Common myeloid progenitor, CD34-positive (primary cell): ENCODE measurements around the gene ASCC1.

Experiments used
- CTCF ChIA-PET: fragments of 350-600 bp; sonication (Branson Sonifier 250); formaldehyde crosslinking; loops from one replicate; lab custom pipeline; 2021; ENCODE audit warnings: antibody characterized with exemption; lab: Charles Lee
- POLR2A ChIA-PET: fragments of 350-600 bp; sonication (Branson Sonifier 250); formaldehyde crosslinking; loops from one replicate; lab custom pipeline; 2021; ENCODE audit warnings: antibody characterized with exemption; lab: Charles Lee
- DNase-seq, 3 donors: peaks; one replicate each; pipeline versions ENCODE4 v3.0.0 to v3.0.0-alpha.2; 2013
- H3K27ac ChIP-seq, 2 experiments: 1 replicate in 1 of 2; 2 replicates in 1 of 2; pipeline ENCODE4 v1.7.0; 2013; ENCODE audit warnings: inconsistent platforms in 2 of 2, low read length in 2 of 2, mild to moderate bottlenecking in 2 of 2, low read depth in 1 of 2, moderate library complexity in 1 of 2; ENCODE audit not compliant: severe bottlenecking in 2 of 2, insufficient read depth in 1 of 2, poor library complexity in 1 of 2
- H3K27me3 ChIP-seq, 5 experiments: replicated peaks in 2 of 5; 1 replicate in 3 of 5; 2 replicates in 2 of 5; pipeline versions ENCODE4 v1.6.1 to v1.7.0; 2013; ENCODE audit warnings: low read length in 4 of 5, mild to moderate bottlenecking in 2 of 5, moderate library complexity in 2 of 5, inconsistent platforms in 1 of 5; ENCODE audit not compliant: insufficient read depth in 5 of 5, control insufficient read depth in 4 of 5
- H3K36me3 ChIP-seq, 4 experiments: 1 replicate in 2 of 4; 2 replicates in 2 of 4; pipeline versions ENCODE4 v1.6.1 to v1.7.0; 2013; ENCODE audit warnings: low read length in 3 of 4, control low read depth in 1 of 4, mild to moderate bottlenecking in 1 of 4; ENCODE audit not compliant: control insufficient read depth in 4 of 4, insufficient read depth in 4 of 4
- H3K4me1 ChIP-seq, 4 experiments: 1 replicate in 3 of 4; 2 replicates in 1 of 4; pipeline versions ENCODE4 v1.6.1 to v1.7.1; 2013; ENCODE audit warnings: low read length in 3 of 4, mild to moderate bottlenecking in 3 of 4, control low read depth in 1 of 4, inconsistent platforms in 1 of 4, moderate library complexity in 1 of 4; ENCODE audit not compliant: control insufficient read depth in 4 of 4, insufficient read depth in 4 of 4; ENCODE audit errors: control extremely low read depth in 1 of 4
- H3K4me3 ChIP-seq, 7 experiments: 1 replicate in 4 of 7; 2 replicates in 3 of 7; pipeline versions ENCODE4 v1.5.1 to v1.7.0; 2013; ENCODE audit warnings: mild to moderate bottlenecking in 7 of 7, low read length in 6 of 7, moderate library complexity in 6 of 7, inconsistent platforms in 2 of 7, low read depth in 2 of 7, control low read depth in 1 of 7; ENCODE audit not compliant: insufficient read depth in 4 of 7, control insufficient read depth in 1 of 7; ENCODE audit errors: extremely low read depth in 1 of 7
- H3K9me3 ChIP-seq, 5 experiments: 1 replicate in 4 of 5; 2 replicates in 1 of 5; pipeline versions ENCODE4 v1.6.1 to v1.7.1; 2013; ENCODE audit warnings: low read length in 4 of 5, mild to moderate bottlenecking in 2 of 5, inconsistent platforms in 1 of 5, low read depth in 1 of 5, moderate library complexity in 1 of 5; ENCODE audit not compliant: control insufficient read depth in 4 of 5, insufficient read depth in 2 of 5; ENCODE audit errors: control extremely low read depth in 1 of 5
- WGBS: methylation state at CpG from one replicate; pipeline ENCODE4 v1.1.5; 2013; ENCODE audit not compliant: insufficient coverage; 5-methylcytosine and 5-hydroxymethylcytosine counted together

The ASCC1 gene

GRCh38 chr10:72241691-72242252 lies 25.7 kb upstream of the ASCC1 start:
- DNase-seq: no peak
- ChIA-PET POLR2A (no interaction called here), CTCF (interaction anchor here (0.9 to 1.9 kb wide), 5 partner anchors 13 to 345 kb away, joined by 3 to 4 read pairs (median 3); no protein-coding TSS in a partner anchor)
- H3K36me3 ChIP-seq: peaks cover 0 to 2% (median 0%) of the 10 kb centered on the region in 4 experiments
- H3K9me3 ChIP-seq: no peaks in the 10 kb centered on the region
- H3K4me1 ChIP-seq: peaks cover 0 to 16% (median 6%) of the 10 kb centered on the region in 4 experiments
- no peak overlapping the region for H3K4me3 ChIP-seq
- WGBS: 96% methylated on average over 7 of the region's 8 CpGs
- no peaks in the 10 kb centered on the region for H3K27me3 ChIP-seq
- H3K27ac ChIP-seq: no peak overlapping the region

- Histone ChIP-seq H3K36me3 (peaks cover 0 to 9% (median 4%) of the 10 kb centered on the region in 4 experiments), H3K4me1 (peaks cover 0 to 6% (median 5%) of the 10 kb centered on the region in 4 experiments), H3K27ac (no peak overlapping the region), H3K4me3 (no peak overlapping the region), H3K9me3 (no peaks in the 10 kb centered on the region), H3K27me3 (no peaks in the 10 kb centered on the region)
- ChIA-PET POLR2A (no interaction called here), CTCF (interaction anchor here (1.2 kb wide), 1 partner anchor 14 kb away, joined by 3 read pairs; no protein-coding TSS in a partner anchor)
- DNase-seq: no peak
- 98% methylated on average over 5 of the region's 7 CpGs for WGBS
These were observed 24.3 kb upstream of the ASCC1 start for GRCh38 chr10:72240371-72240770.

DNA sequence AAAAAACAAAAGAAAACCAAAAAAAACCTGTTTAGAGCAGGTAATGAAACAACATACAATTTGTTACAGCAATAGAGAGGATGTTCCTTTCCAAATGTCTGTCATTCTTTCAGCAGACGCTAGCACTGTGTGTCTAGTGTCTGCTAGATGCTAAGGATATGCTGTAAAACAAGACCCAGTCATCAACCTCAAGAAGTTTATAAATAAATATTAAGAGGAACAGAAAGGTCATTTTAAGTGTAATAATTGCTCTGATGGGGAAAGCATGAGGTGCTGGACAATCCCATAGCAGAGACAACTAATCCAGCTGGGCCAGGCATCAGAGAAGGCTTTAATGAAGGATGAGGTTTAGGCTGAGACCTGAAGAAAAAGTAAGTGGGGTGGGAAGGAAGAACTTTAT lies 23.3 kb upstream of the ASCC1 start:
- no CpG with 5 or more reads among the region's 1 CpG for WGBS
- ChIA-PET CTCF (interaction anchor here (1.2 kb wide), 1 partner anchor 13 kb away, joined by 3 read pairs; no protein-coding TSS in a partner anchor), POLR2A (interaction anchor here (0.7 kb wide), 1 partner anchor 385 kb away, joined by 3 read pairs; no protein-coding TSS in a partner anchor)
- Histone ChIP-seq H3K4me1 (peaks cover 0 to 6% (median 5%) of the 10 kb centered on the region in 4 experiments), H3K4me3 (no peak overlapping the region), H3K36me3 (peaks cover 0 to 15% (median 5%) of the 10 kb centered on the region in 4 experiments), H3K9me3 (no peaks in the 10 kb centered on the region), H3K27ac (no peak overlapping the region), H3K27me3 (no peaks in the 10 kb centered on the region)
- no peak for DNase-seq

GRCh38 chr10:72238392-72239175 lies 22.5 kb upstream of the ASCC1 start:
- H3K4me1 ChIP-seq: peaks cover 0 to 6% (median 3%) of the 10 kb centered on the region in 4 experiments
- CTCF ChIA-PET: interaction anchor here (1.2 to 3.5 kb wide), 5 partner anchors 9 to 99 kb away, joined by 3 to 15 read pairs (median 6); no protein-coding TSS in a partner anchor
- DNase-seq: no peak
- 95% methylated on average over 11 of the region's 13 CpGs for WGBS
- no peaks in the 10 kb centered on the region for H3K9me3 ChIP-seq
- no peak overlapping the region for H3K27ac ChIP-seq
- no peak overlapping the region for H3K4me3 ChIP-seq
- H3K27me3 ChIP-seq: no peaks in the 10 kb centered on the region
- POLR2A ChIA-PET: interaction anchor here (0.7 kb wide), 1 partner anchor 384 kb away, joined by 3 read pairs; no protein-coding TSS in a partner anchor
- H3K36me3 ChIP-seq: peaks cover 0 to 23% (median 8%) of the 10 kb centered on the region in 4 experiments

DNA sequence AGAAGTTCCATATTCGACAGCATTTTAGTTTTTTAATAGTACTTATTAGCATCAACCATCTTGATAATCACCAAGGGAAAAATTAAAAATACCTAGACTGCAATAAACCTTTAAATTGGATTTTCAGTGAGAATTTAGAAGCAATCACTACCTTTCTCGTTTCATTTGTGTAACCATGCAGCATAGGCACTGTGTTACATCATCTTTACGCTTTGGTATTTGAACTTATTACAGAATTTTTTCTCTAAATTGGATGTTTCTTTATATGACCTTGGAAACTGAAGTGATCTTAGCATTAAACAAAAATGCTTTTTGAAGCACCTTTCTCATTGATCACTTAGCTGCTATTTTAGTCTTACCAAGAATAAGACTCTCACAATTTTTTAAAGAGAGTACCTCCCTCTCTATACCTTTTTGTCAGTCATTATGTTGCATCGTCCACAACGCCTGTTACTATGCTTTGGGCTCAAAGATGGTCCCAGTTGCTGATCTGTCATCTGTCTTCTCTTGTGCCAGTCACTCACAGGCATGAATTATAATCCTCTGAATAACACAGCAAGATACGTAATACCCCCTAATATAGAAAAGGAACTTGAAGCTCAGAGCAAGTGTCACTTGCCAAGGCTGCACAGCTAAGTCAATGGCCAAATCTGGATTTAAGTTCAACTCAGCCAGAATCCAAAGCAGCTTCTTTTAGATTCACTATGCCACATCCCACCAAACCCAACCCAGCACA lies 19.6 kb upstream of the ASCC1 start:
- no peak overlapping the region for H3K4me3 ChIP-seq
- H3K27me3 ChIP-seq: no peaks in the 10 kb centered on the region
- ChIA-PET CTCF (interaction anchor here (0.7 to 3.5 kb wide), 4 partner anchors 9 to 613 kb away, joined by 3 to 15 read pairs (median 5); no protein-coding TSS in a partner anchor), POLR2A (interaction anchor here (0.7 kb wide), 1 partner anchor 462 kb away, joined by 3 read pairs; no protein-coding TSS in a partner anchor)
- no peak for DNase-seq
- no peaks in the 10 kb centered on the region for H3K9me3 ChIP-seq
- no peak overlapping the region for H3K27ac ChIP-seq
- H3K36me3 ChIP-seq: peaks cover 7 to 40% (median 20%) of the 10 kb centered on the region in 4 experiments
- H3K4me1 ChIP-seq: no peaks in the 10 kb centered on the region
- WGBS: 100% methylated on average over 2 of the region's 6 CpGs

GRCh38 chr10:72234560-72235095 lies 18.6 kb upstream of the ASCC1 start:
- ChIA-PET CTCF (no interaction called here), POLR2A (no interaction called here)
- Histone ChIP-seq H3K4me1 (no peaks in the 10 kb centered on the region), H3K9me3 (no peaks in the 10 kb centered on the region), H3K4me3 (no peak overlapping the region), H3K27ac (no peak overlapping the region), H3K36me3 (peaks cover 12 to 47% (median 24%) of the 10 kb centered on the region in 4 experiments), H3K27me3 (no peaks in the 10 kb centered on the region)
- no peak for DNase-seq
- WGBS: 98% methylated on average over 6 of the region's 6 CpGs
